GM12891 (cell line): ENCODE data around the gene GRIK4.
"Not testable (repeated sequence)": the region's sequence is repeated elsewhere in the genome, so short reads cannot be mapped to it uniquely, and the experiment has no call there.

Source experiments
- DNase-seq: peaks from one replicate; pipeline ENCODE4 v3.0.0; 2011; ENCODE audit warnings: low spot score; ENCODE audit not compliant: insufficient read length
- FAIRE-seq: peaks from 2 replicates; lab custom pipeline; 2011; peaks lifted over from hg19 to GRCh38; lab: Jason Lieb, UNC
- PAX5 ChIP-seq: IDR thresholded peaks from 2 replicates; pipeline ENCODE4 v1.6.1; 2011; ENCODE audit warnings: low read length, moderate library complexity, mild to moderate bottlenecking; ENCODE audit not compliant: insufficient read depth, severe bottlenecking
- POLR2A ChIP-seq: IDR thresholded peaks from 2 replicates; pipeline ENCODE4 v1.6.1; 2011; ENCODE audit warnings: low read depth, low read length, control low read depth
- POLR2AphosphoS5 ChIP-seq: IDR thresholded peaks from 2 replicates; pipeline ENCODE4 v1.6.1; 2011; ENCODE audit warnings: low read depth, low read length, control low read depth
- POU2F2 ChIP-seq: IDR thresholded peaks from 2 replicates; pipeline ENCODE4 v1.6.1; 2011; ENCODE audit warnings: low read depth, mild to moderate bottlenecking, control low read depth, low read length, moderate library complexity
- SPI1 ChIP-seq: IDR thresholded peaks from 2 replicates; pipeline ENCODE4 v1.6.1; 2011; ENCODE audit warnings: low read depth, low read length, control low read depth
- TAF1 ChIP-seq: IDR thresholded peaks from 2 replicates; pipeline ENCODE4 v1.6.1; 2011; ENCODE audit warnings: low read depth, low read length, control low read depth

GRIK4 gene

GRCh38 chr11:120994091-120994859 lies 482.7 kb downstream of the GRIK4 start:
- TF ChIP-seq TAF1 (no peak), POLR2AphosphoS5 (no peak), POLR2A (no peak), POU2F2 (no peak), SPI1 (no peak), PAX5 (no peak)
- FAIRE-seq (no peak), DNase-seq (no peak)

- TF ChIP-seq POLR2A: no peak
- no peak for TF ChIP-seq POLR2AphosphoS5
- no peak for TF ChIP-seq TAF1
- no peak for TF ChIP-seq SPI1
- no peak for TF ChIP-seq PAX5
- TF ChIP-seq POU2F2: no peak
- DNase-seq (no peak), FAIRE-seq (no peak)
These were observed 483.6 kb downstream of the GRIK4 start for GRCh38 chr11:120995184-120995583.

- FAIRE-seq (no peak), DNase-seq (no peak)
- TF ChIP-seq POU2F2 (no peak), SPI1 (no peak), TAF1 (no peak), POLR2A (no peak), PAX5 (no peak), POLR2AphosphoS5 (no peak)
These were observed 485.4 kb downstream of the GRIK4 start for GRCh38 chr11:120996973-120997372.

- FAIRE-seq (no peak), DNase-seq (no peak)
- TF ChIP-seq POU2F2 (no peak), SPI1 (no peak), TAF1 (no peak), PAX5 (no peak), POLR2A (no peak), POLR2AphosphoS5 (no peak)
These were observed 487.0 kb downstream of the GRIK4 start for GRCh38 chr11:120998581-120998980.

GRCh38 chr11:121004206-121004840 lies 492.8 kb downstream of the GRIK4 start:
- TF ChIP-seq POLR2A: no peak
- TF ChIP-seq POU2F2: no peak
- TF ChIP-seq SPI1: no peak
- TF ChIP-seq POLR2AphosphoS5: no peak
- no peak for TF ChIP-seq TAF1
- no peak for TF ChIP-seq PAX5
- FAIRE-seq (no peak), DNase-seq (no peak)

- FAIRE-seq: no peak
- no peak for DNase-seq
- no peak for TF ChIP-seq POLR2A
- TF ChIP-seq POLR2AphosphoS5: no peak
- TF ChIP-seq POU2F2: no peak
- no peak for TF ChIP-seq TAF1
- no peak for TF ChIP-seq SPI1
- TF ChIP-seq PAX5: no peak
These were observed 495.4 kb downstream of the GRIK4 start for GRCh38 chr11:121006922-121007321.

GRCh38 chr11:121008551-121008950 lies 497.0 kb downstream of the GRIK4 start:
- DNase-seq (no peak), FAIRE-seq (no peak)
- TF ChIP-seq PAX5 (no peak), POLR2AphosphoS5 (no peak), POU2F2 (no peak), SPI1 (no peak), TAF1 (no peak)

GRCh38 chr11:121012091-121012490 lies 500.5 kb downstream of the GRIK4 start:
- DNase-seq: no peak
- TF ChIP-seq PAX5 (no peak), SPI1 (no peak), POLR2AphosphoS5 (no peak), POLR2A (no peak), TAF1 (no peak), POU2F2 (no peak)
- FAIRE-seq: no peak

GRCh38 chr11:121018746-121019145 lies 507.2 kb downstream of the GRIK4 start:
- no peak for DNase-seq
- no peak for FAIRE-seq
- no peak for TF ChIP-seq POU2F2
- no peak for TF ChIP-seq TAF1
- no peak for TF ChIP-seq SPI1
- TF ChIP-seq POLR2A: no peak
- TF ChIP-seq POLR2AphosphoS5: no peak
- no peak for TF ChIP-seq PAX5

GRCh38 chr11:121021718-121022117 lies 510.2 kb downstream of the GRIK4 start:
- not testable (repeated sequence) for FAIRE-seq, DNase-seq
